ENCODE measurements around the gene NCOA3.

- TF ChIP-seq ZNF114 (CRISPR knock-in tag; IDR thresholded peaks at IDR 0.05): no peak
- no peak for TF ChIP-seq CTCF (conservative IDR thresholded peaks at IDR 0.05; ENCODE audit: low read depth in 2 of 2)
Measured at GRCh38 chr20:47540443-47541354, 39.0 kb downstream of the NCOA3 start.

All from GM23338 (cell line).